ENCODE results near the gene FANCG. TPM values are rescaled to one million over a fixed set of nuclear protein-coding genes. Genes with fewer than 3 reads are reported as not detected.

Gene FANCG
- total RNA-seq = 10 to 100 TPM in 1 of 2 donors, 1 to 10 TPM in 1; 7.8 to 17.8 TPM
- 10 to 100 TPM in 1 of 2 donors, 1 to 10 TPM in 1; 3.6 to 17.3 TPM for polyA plus RNA-seq
- long read RNA-seq, donor 1, transcript FANCG-201 (14 exons, 2,631 nt) = major isoform, 15 of 37 reads
- long read RNA-seq, donor 1, partial matches to known transcripts = 1 of 37 reads
- long read RNA-seq, donor 1, other reads (novel, unspliced or antisense) = 19 of 37 reads
- long read RNA-seq, donor 2, partial matches to known transcripts = 2 of 11 reads
- long read RNA-seq, donor 2, other reads (novel, unspliced or antisense) = 6 of 11 reads

GRCh38 chr9:35079426-35080341, at the start of gene FANCG:
TSS of gene FANCG (minus strand) at chr9:35079942. CDS start at chr9:35079524, 418 bp downstream.
- H3K4me3 ChIP-seq (ENCODE audit: low read length in 2 of 2) = peak within 1 kb of the TSS; percentile 30 to 80
- peak; percentile 95 to 96 for DNase-seq
- 0% methylated on average over 67 of the region's 67 CpGs for WGBS, 2 donors
- peak within 1 kb of the TSS in 1 of 2 donors; percentile 37 for H3K27ac ChIP-seq (ENCODE audit: low read depth in 1 of 2, low read length in 2 of 2)
- no peaks in the 10 kb centered on the region for H3K27me3 ChIP-seq (ENCODE audit: control insufficient read depth in 1 of 2, insufficient read depth in 2 of 2, low read length in 1 of 2)
- intact Hi-C loops (cut with DNase I) = loop anchor here in 1 of 2 donors (10.0 kb wide), 1 partner anchor 415 kb away; the partner anchor contains the start of gene CCL27
- H3K9me3 ChIP-seq (ENCODE audit: control insufficient read depth, low read length) = no peaks in the 10 kb centered on the region
- no peaks in the 10 kb centered on the region for H3K36me3 ChIP-seq (ENCODE audit: control insufficient read depth in 1 of 2, insufficient read depth in 2 of 2, low read length in 1 of 2)
- ATAC-seq (ENCODE audit: low FRiP score) = peak; percentile 98
- H3K4me1 ChIP-seq (ENCODE audit: control insufficient read depth in 1 of 2, insufficient read depth in 2 of 2, low read length in 2 of 2) = no peaks in the 10 kb centered on the region

- no peaks in the 10 kb centered on the region for H3K27me3 ChIP-seq (ENCODE audit: control insufficient read depth in 1 of 2, insufficient read depth in 2 of 2, low read length in 1 of 2)
- no peaks in the 10 kb centered on the region for H3K4me1 ChIP-seq (ENCODE audit: control insufficient read depth in 1 of 2, insufficient read depth in 2 of 2, low read length in 2 of 2)
- H3K4me3 ChIP-seq (ENCODE audit: low read length in 2 of 2) = no peak overlapping the region
- DNase-seq (peak; percentile 93 to 95), ATAC-seq (ENCODE audit: low FRiP score) (peak; percentile 91)
- H3K36me3 ChIP-seq (ENCODE audit: control insufficient read depth in 1 of 2, insufficient read depth in 2 of 2, low read length in 1 of 2) = no peaks in the 10 kb centered on the region
- no peaks in the 10 kb centered on the region for H3K9me3 ChIP-seq (ENCODE audit: control insufficient read depth, low read length)
- intact Hi-C loops (cut with DNase I) = loop anchor here (1.0 to 5.0 kb wide), 9 partner anchors 40 to 360 kb away; partner anchors contain the start of gene UNC13B (in 1 of the 2)
- peak overlapping the region; percentile 33 to 75 for H3K27ac ChIP-seq (ENCODE audit: low read depth in 1 of 2, low read length in 2 of 2)
- 3 to 5% methylated on average over 30 of the region's 30 CpGs for WGBS, 2 donors
Measured at GRCh38 chr9:35116898-35117551, 37.3 kb upstream of the FANCG start.

- DNase-seq = no peak
- 0 to 1% methylated on average over 12 of the region's 12 CpGs for WGBS, 2 donors
- Histone ChIP-seq H3K4me3 (ENCODE audit: low read length in 2 of 2) (peak overlapping the region in 1 of 2 donors; percentile 11), H3K9me3 (ENCODE audit: control insufficient read depth, low read length) (no peaks in the 10 kb centered on the region), H3K36me3 (ENCODE audit: control insufficient read depth in 1 of 2, insufficient read depth in 2 of 2, low read length in 1 of 2) (no peaks in the 10 kb centered on the region), H3K27ac (ENCODE audit: low read depth in 1 of 2, low read length in 2 of 2) (peak overlapping the region in 1 of 2 donors; percentile 75), H3K27me3 (ENCODE audit: control insufficient read depth in 1 of 2, insufficient read depth in 2 of 2, low read length in 1 of 2) (no peaks in the 10 kb centered on the region), H3K4me1 (ENCODE audit: control insufficient read depth in 1 of 2, insufficient read depth in 2 of 2, low read length in 2 of 2) (no peaks in the 10 kb centered on the region)
- peak; percentile 0 for ATAC-seq (ENCODE audit: low FRiP score)
- intact Hi-C loops (cut with DNase I) = loop anchor here (1.0 to 5.0 kb wide), 9 partner anchors 41 to 361 kb away; partner anchors contain the start of gene UNC13B (in 1 of the 2)
Measured at GRCh38 chr9:35116539-35116897, 36.8 kb upstream of the FANCG start.

GRCh38 chr9:35115680-35116538, 36.2 kb upstream of the FANCG start, which contains the start of gene ATOSB:
TSS of gene ATOSB (minus strand) at chr9:35115862. CDS start at chr9:35108274, 7,588 bp downstream.
- H3K27me3 ChIP-seq (ENCODE audit: control insufficient read depth in 1 of 2, insufficient read depth in 2 of 2, low read length in 1 of 2) = no peaks in the 10 kb centered on the region
- H3K4me1 ChIP-seq (ENCODE audit: control insufficient read depth in 1 of 2, insufficient read depth in 2 of 2, low read length in 2 of 2) = no peaks in the 10 kb centered on the region
- H3K9me3 ChIP-seq (ENCODE audit: control insufficient read depth, low read length) = no peaks in the 10 kb centered on the region
- DNase-seq (peak; percentile 99), ATAC-seq (ENCODE audit: low FRiP score) (peak; percentile 91)
- H3K27ac ChIP-seq (ENCODE audit: low read depth in 1 of 2, low read length in 2 of 2) = peak within 1 kb of the TSS; percentile 62 to 75
- no peaks in the 10 kb centered on the region for H3K36me3 ChIP-seq (ENCODE audit: control insufficient read depth in 1 of 2, insufficient read depth in 2 of 2, low read length in 1 of 2)
- intact Hi-C loops (cut with DNase I) = loop anchor here (1.0 to 5.0 kb wide), 9 partner anchors 41 to 361 kb away; partner anchors contain the start of gene UNC13B (in 1 of the 2)
- peak within 1 kb of the TSS; percentile 5 to 14 for H3K4me3 ChIP-seq (ENCODE audit: low read length in 2 of 2)
- 0 to 1% methylated on average over 53 to 54 of the region's 54 CpGs for WGBS, 2 donors

DNA sequence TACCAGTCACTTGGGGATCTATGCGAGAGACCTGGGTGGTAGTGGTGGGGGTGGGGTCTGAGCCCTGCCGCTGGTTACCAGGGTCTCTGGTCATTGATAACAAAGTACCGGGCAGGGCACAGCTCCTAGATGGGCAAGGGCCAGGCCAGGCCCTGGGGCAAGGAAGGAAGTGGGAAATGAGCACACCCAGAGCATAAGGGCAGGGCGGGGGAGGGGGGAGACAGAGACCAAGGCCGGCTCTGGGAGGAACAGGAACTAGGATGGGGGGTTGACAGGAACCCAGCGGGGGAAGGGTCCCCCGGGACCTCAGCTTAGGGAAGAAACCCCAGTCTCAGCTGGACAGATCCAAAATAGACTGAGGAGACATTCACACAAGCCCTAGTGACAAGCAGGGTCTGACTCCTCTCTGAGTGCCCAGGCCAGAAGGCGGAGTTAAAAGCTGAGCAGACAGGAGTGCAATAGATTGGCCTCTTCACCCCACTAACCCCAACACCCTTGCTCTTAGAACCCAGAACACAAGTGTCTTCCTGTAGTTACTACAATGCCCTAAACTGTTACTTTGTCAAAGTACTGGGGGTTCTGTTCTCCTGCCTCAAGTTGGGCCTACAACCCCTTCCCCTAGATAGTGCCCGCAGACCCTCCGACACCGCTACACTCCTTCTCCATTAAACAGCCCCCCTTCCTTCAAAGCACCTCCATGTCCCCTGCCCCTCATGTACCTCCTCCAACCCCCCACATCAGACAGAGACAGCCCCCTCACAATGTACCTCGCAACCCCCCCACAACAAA, 35.3 kb upstream of the FANCG start:
- no peaks in the 10 kb centered on the region for H3K27me3 ChIP-seq (ENCODE audit: control insufficient read depth in 1 of 2, insufficient read depth in 2 of 2, low read length in 1 of 2)
- H3K36me3 ChIP-seq (ENCODE audit: control insufficient read depth in 1 of 2, insufficient read depth in 2 of 2, low read length in 1 of 2) = no peaks in the 10 kb centered on the region
- H3K27ac ChIP-seq (ENCODE audit: low read depth in 1 of 2, low read length in 2 of 2) = peak overlapping the region; percentile 62 to 65
- H3K4me1 ChIP-seq (ENCODE audit: control insufficient read depth in 1 of 2, insufficient read depth in 2 of 2, low read length in 2 of 2) = no peaks in the 10 kb centered on the region
- 6 to 7% methylated on average over 12 of the region's 12 CpGs for WGBS, 2 donors
- ATAC-seq (ENCODE audit: low FRiP score) (no peak), DNase-seq (peak; percentile 84 to 85)
- intact Hi-C loops (cut with DNase I) = loop anchor here (5.0 kb wide), 6 partner anchors 42 to 272 kb away; partner anchors contain the start of gene UNC13B (in 1 of the 2)
- peak overlapping the region; percentile 5 to 14 for H3K4me3 ChIP-seq (ENCODE audit: low read length in 2 of 2)
- H3K9me3 ChIP-seq (ENCODE audit: control insufficient read depth, low read length) = no peaks in the 10 kb centered on the region

DNA sequence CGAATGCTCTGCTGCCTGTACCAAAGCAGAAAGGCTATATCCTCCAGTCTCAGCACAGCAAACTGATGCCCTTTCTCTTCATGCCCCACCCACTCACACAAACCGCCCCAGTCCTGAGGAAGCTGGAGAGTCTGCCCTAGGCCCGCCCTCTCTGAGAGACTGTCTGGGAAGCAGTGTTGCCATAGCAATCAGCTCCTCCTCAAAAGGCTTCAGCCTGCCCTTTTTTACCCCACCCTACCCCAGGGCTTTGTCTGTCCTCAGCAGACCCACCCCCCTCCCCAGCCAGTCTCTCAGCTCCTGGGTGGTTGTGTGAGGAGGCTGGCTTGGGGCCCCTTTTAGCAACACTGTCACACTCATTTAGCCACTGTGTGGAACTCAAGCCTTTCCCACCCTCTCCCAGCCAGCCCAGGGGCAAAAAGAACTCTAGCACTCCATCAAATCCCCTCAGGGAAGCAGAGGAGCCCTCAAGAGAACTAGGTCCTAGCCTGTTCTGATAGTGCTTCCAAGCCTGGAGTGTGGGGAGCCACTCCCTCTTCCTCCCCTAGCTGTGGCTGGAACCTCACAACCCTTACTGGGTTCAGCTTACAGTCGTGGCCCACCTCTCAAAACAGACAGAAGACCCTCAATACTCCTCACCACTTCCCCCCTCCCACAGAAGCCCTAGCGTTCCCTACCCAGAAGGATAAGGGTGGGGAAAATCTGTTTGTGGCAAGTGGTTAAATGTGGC, 34.5 kb upstream of the FANCG start:
- DNase-seq (peak; percentile 91 to 95), ATAC-seq (ENCODE audit: low FRiP score) (peak; percentile 47)
- Histone ChIP-seq H3K27me3 (ENCODE audit: control insufficient read depth in 1 of 2, insufficient read depth in 2 of 2, low read length in 1 of 2) (no peaks in the 10 kb centered on the region), H3K27ac (ENCODE audit: low read depth in 1 of 2, low read length in 2 of 2) (peak overlapping the region; percentile 62 to 65), H3K9me3 (ENCODE audit: control insufficient read depth, low read length) (no peaks in the 10 kb centered on the region), H3K4me3 (ENCODE audit: low read length in 2 of 2) (peak overlapping the region in 1 of 2 donors; percentile 5), H3K4me1 (ENCODE audit: control insufficient read depth in 1 of 2, insufficient read depth in 2 of 2, low read length in 2 of 2) (no peaks in the 10 kb centered on the region), H3K36me3 (ENCODE audit: control insufficient read depth in 1 of 2, insufficient read depth in 2 of 2, low read length in 1 of 2) (no peaks in the 10 kb centered on the region)
- intact Hi-C loops (cut with DNase I) = loop anchor here in 1 of 2 donors (5.0 kb wide), 1 partner anchor 122 kb away; no protein-coding TSS in a partner anchor
- WGBS, 2 donors = 1 to 2% methylated on average over 5 of the region's 5 CpGs

Measured in aorta (tissue), 5 donors.